H1 (cell line): ENCODE data around the gene FCRL6. TPM values are rescaled to one million over a fixed set of nuclear protein-coding genes. Genes with fewer than 3 reads are reported as not detected.

Experiments
- CTCF ChIA-PET: fragments of 300-600 bp; sonication (Branson Sonifier 250); formaldehyde crosslinking; loops from one replicate; lab custom pipeline; 2021; ENCODE audit not compliant: partially characterized antibody; lab: Charles Lee
- POLR2A ChIA-PET: fragments of 300-600 bp; sonication (Branson Sonifier 250); formaldehyde crosslinking; loops from one replicate; lab custom pipeline; 2021; ENCODE audit warnings: inconsistent platforms; ENCODE audit not compliant: partially characterized antibody; lab: Charles Lee
- DNase-seq, 2 experiments: peaks; one replicate each; pipeline versions ENCODE4 v3.0.0 to v3.0.0-alpha.2; 2010 to 2022; ENCODE audit warnings: low spot score in 2 of 2, low read depth in 1 of 2, mixed read lengths in 1 of 2
- FAIRE-seq: peaks from 2 replicates; lab custom pipeline; 2011; peaks lifted over from hg19 to GRCh38; lab: Jason Lieb, UNC
- H2AFZ ChIP-seq: 2 replicates; pipeline ENCODE4 v1.8.1; 2012; ENCODE audit warnings: low read length, inconsistent platforms
- H2AK5ac ChIP-seq: 2 replicates; pipeline ENCODE4 v1.6.1; 2013; ENCODE audit warnings: low read depth, low read length
- H2BK120ac ChIP-seq: replicated peaks from 2 replicates; pipeline ENCODE3; 2013; ENCODE audit warnings: low read depth, low read length, inconsistent platforms
- H2BK12ac ChIP-seq: 2 replicates; pipeline ENCODE4 v1.6.1; 2013; ENCODE audit warnings: low read depth, low read length
- H2BK15ac ChIP-seq: 2 replicates; pipeline ENCODE4 v1.6.1; 2013; ENCODE audit warnings: low read length
- H2BK20ac ChIP-seq: 2 replicates; pipeline ENCODE4 v1.6.1; 2013; ENCODE audit warnings: low read length
- H2BK5ac ChIP-seq: 2 replicates; pipeline ENCODE4 v1.6.1; 2013; ENCODE audit warnings: low read depth, low read length
- H3K14ac ChIP-seq: 2 replicates; pipeline ENCODE4 v1.6.1; 2013; ENCODE audit warnings: inconsistent platforms; ENCODE audit not compliant: insufficient read length
- H3K18ac ChIP-seq: 2 replicates; pipeline ENCODE4 v1.6.1; 2013; ENCODE audit warnings: low read length; ENCODE audit errors: extremely low read depth
- H3K23ac ChIP-seq: 2 replicates; pipeline ENCODE4 v1.6.1; 2013; ENCODE audit warnings: inconsistent platforms; ENCODE audit not compliant: insufficient read length
- H3K23me2 ChIP-seq: 2 replicates; pipeline ENCODE4 v1.6.1; 2013; ENCODE audit warnings: low read depth, low read length
- H3K27ac ChIP-seq: 2 replicates; pipeline ENCODE4 v1.6.1; 2011; ENCODE audit warnings: low read depth, low read length, inconsistent platforms
- H3K27me3 ChIP-seq, 4 experiments: replicated peaks in 1 of 4; 1 replicate in 1 of 4; 2 replicates in 3 of 4; pipeline versions ENCODE4 v1.6.1 to v1.8.1; 2011 to 2013; ENCODE audit warnings: low read length in 3 of 4, mild to moderate bottlenecking in 3 of 4, inconsistent platforms in 2 of 4, mixed read lengths in 2 of 4, moderate library complexity in 1 of 4; ENCODE audit not compliant: control insufficient read depth in 3 of 4, insufficient read depth in 3 of 4; ENCODE audit errors: extremely low read depth in 1 of 4
- H3K36me3 ChIP-seq, 4 experiments: 2 replicates each; pipeline versions ENCODE4 v1.6.1 to v1.8.1; 2011 to 2013; ENCODE audit warnings: mild to moderate bottlenecking in 4 of 4, low read length in 3 of 4, moderate library complexity in 2 of 4, control low read depth in 1 of 4, inconsistent platforms in 1 of 4; ENCODE audit not compliant: insufficient read depth in 4 of 4, control insufficient read depth in 2 of 4
- H3K4ac ChIP-seq: replicated peaks from 2 replicates; pipeline ENCODE3; 2013; ENCODE audit warnings: low read length, low read depth, mixed read lengths, inconsistent platforms; ENCODE audit not compliant: insufficient read length
- H3K4me1 ChIP-seq, 4 experiments: replicated peaks in 1 of 4; 1 replicate in 1 of 4; 2 replicates in 3 of 4; pipeline versions ENCODE4 v1.6.1 to v1.8.1; 2011 to 2013; ENCODE audit warnings: low read length in 3 of 4, inconsistent platforms in 2 of 4, mixed read lengths in 1 of 4; ENCODE audit not compliant: insufficient read depth in 4 of 4, control insufficient read depth in 3 of 4
- H3K4me2 ChIP-seq, 2 experiments: 2 replicates each; pipeline versions ENCODE4 v1.6.1 to v1.8.1; 2011 to 2013; ENCODE audit warnings: low read depth in 2 of 2, low read length in 2 of 2, control low read depth in 1 of 2, inconsistent platforms in 1 of 2, mild to moderate bottlenecking in 1 of 2; ENCODE audit not compliant: insufficient read depth in 1 of 2
- H3K4me3 ChIP-seq, 4 experiments: fragments of 200-600, 300-600 bp in 1 of 4; sonication (generic), shearing (Covaris generic), sonication (Bioruptor Twin) in 1 of 4; 2 replicates each; pipeline versions ENCODE4 v1.5.1 to v1.8.1; 2011 to 2016; ENCODE audit warnings: low read length in 4 of 4, low read depth in 3 of 4, control low read depth in 2 of 4, inconsistent platforms in 2 of 4, mild to moderate bottlenecking in 2 of 4, mixed read lengths in 1 of 4, moderate library complexity in 1 of 4; ENCODE audit not compliant: insufficient read depth in 2 of 4; ENCODE audit errors: extremely low read depth in 1 of 4
- H3K56ac ChIP-seq: replicated peaks from 2 replicates; pipeline ENCODE3; 2013; ENCODE audit warnings: low read depth, mild to moderate bottlenecking, mixed read lengths, low read length, inconsistent platforms; ENCODE audit not compliant: insufficient read length
- H3K79me1 ChIP-seq: 2 replicates; pipeline ENCODE4 v1.6.1; 2013; ENCODE audit warnings: low read depth, low read length, control low read depth
- H3K79me2 ChIP-seq, 2 experiments: 2 replicates each; pipeline versions ENCODE4 v1.6.1 to v1.8.1; 2012 to 2013; ENCODE audit warnings: low read length in 2 of 2, mild to moderate bottlenecking in 2 of 2, inconsistent platforms in 1 of 2; ENCODE audit not compliant: insufficient read depth in 2 of 2, control insufficient read depth in 1 of 2
- H3K9ac ChIP-seq, 4 experiments: replicated peaks in 1 of 4; 1 replicate in 1 of 4; 2 replicates in 3 of 4; pipeline versions ENCODE4 v1.6.1 to v1.8.1; 2011 to 2013; ENCODE audit warnings: low read depth in 3 of 4, low read length in 3 of 4, control low read depth in 2 of 4, mild to moderate bottlenecking in 2 of 4, moderate library complexity in 2 of 4, inconsistent platforms in 1 of 4; ENCODE audit errors: extremely low read depth in 1 of 4
- H3K9me3 ChIP-seq, 2 experiments: 2 replicates each; pipeline versions ENCODE4 v1.6.1 to v1.8.1; 2012 to 2013; ENCODE audit warnings: mild to moderate bottlenecking in 2 of 2, moderate library complexity in 2 of 2, control low read depth in 1 of 2, inconsistent platforms in 1 of 2, low read depth in 1 of 2, low read length in 1 of 2, mixed read lengths in 1 of 2; ENCODE audit not compliant: insufficient read depth in 2 of 2
- H4K20me1 ChIP-seq, 2 experiments: replicated peaks in 1 of 2; 2 replicates each; pipeline versions ENCODE3 to v1.8.1; 2011 to 2013; ENCODE audit warnings: inconsistent platforms in 2 of 2, low read length in 2 of 2, mild to moderate bottlenecking in 1 of 2; ENCODE audit not compliant: insufficient read depth in 2 of 2, control insufficient read depth in 1 of 2
- H4K5ac ChIP-seq: 2 replicates; pipeline ENCODE4 v1.6.1; 2013; ENCODE audit warnings: low read length, low read depth, mixed read lengths, inconsistent platforms; ENCODE audit not compliant: insufficient read length
- H4K8ac ChIP-seq: 2 replicates; pipeline ENCODE4 v1.8.0; 2013; ENCODE audit warnings: mild to moderate bottlenecking, moderate library complexity, low read length, inconsistent platforms; ENCODE audit not compliant: insufficient read depth; ENCODE audit errors: extremely low read depth
- H4K91ac ChIP-seq: replicated peaks from 2 replicates; pipeline ENCODE3; 2013; ENCODE audit warnings: low read length, mixed read lengths, inconsistent platforms; ENCODE audit not compliant: insufficient read length
- CBX8 ChIP-seq: fragments of 300-800, 300-1000 bp; sonication (generic); IDR thresholded peaks from 2 replicates; pipeline ENCODE4 v1.7.1; 2016; ENCODE audit warnings: low read depth, low read length, borderline replicate concordance
- CREB1 ChIP-seq: IDR thresholded peaks from 2 replicates; pipeline ENCODE4 v1.6.1; 2012; ENCODE audit warnings: inconsistent platforms
- CTBP2 ChIP-seq: IDR thresholded peaks from 2 replicates; pipeline ENCODE4 v1.7.0; 2011; ENCODE audit warnings: borderline replicate concordance, mild to moderate bottlenecking, moderate library complexity, mixed read lengths, low read length; ENCODE audit not compliant: insufficient read depth, insufficient read length
- KDM1A ChIP-seq: fragments of 200-600, 300-600 bp; sonication (generic); IDR thresholded peaks from 2 replicates; pipeline ENCODE4 v1.7.1; 2016; ENCODE audit warnings: mild to moderate bottlenecking, low read length, borderline replicate concordance
- POLR2A ChIP-seq, 2 experiments: IDR thresholded peaks; 1 replicate in 1 of 2; 2 replicates in 1 of 2; pipeline ENCODE4 v1.6.1; 2011; ENCODE audit warnings: low read depth in 2 of 2, low read length in 2 of 2, mild to moderate bottlenecking in 2 of 2; ENCODE audit errors: control extremely low read depth in 1 of 2
- RFX5 ChIP-seq: IDR thresholded peaks from 2 replicates; pipeline ENCODE4 v1.6.1; 2011; ENCODE audit warnings: low read depth, low read length, improper control_type of control experiment, borderline replicate concordance
- SIX5 ChIP-seq: IDR thresholded peaks from 2 replicates; pipeline ENCODE4 v1.6.1; 2011; ENCODE audit warnings: mild to moderate bottlenecking, low read depth, low read length
- SP1 ChIP-seq: IDR thresholded peaks from 2 replicates; pipeline ENCODE4 v1.6.1; 2011; ENCODE audit warnings: low read depth, low read length
- SUZ12 ChIP-seq: fragments of 200-600 bp; sonication (generic); IDR thresholded peaks from 2 replicates; pipeline ENCODE4 v1.6.1; 2012; ENCODE audit warnings: mild to moderate bottlenecking, inconsistent platforms, low read length, moderate library complexity, mixed read lengths
- TBP ChIP-seq: IDR thresholded peaks from 2 replicates; pipeline ENCODE4 v1.6.1; 2011; ENCODE audit warnings: low read depth, low read length, improper control_type of control experiment
- WGBS, 2 experiments: shearing (Covaris generic) in 1 of 2; methylation state at CpG; one replicate each; pipeline versions ENCODE4 v1.1.6 to v1.1.7; 2013 to 2015; ENCODE audit warnings: low lambda C conversion rate in 2 of 2, mixed read lengths in 2 of 2, inconsistent platforms in 1 of 2, low coverage in 1 of 2, missing lambda C conversion rate in 1 of 2; ENCODE audit not compliant: insufficient replicate concordance in 2 of 2, insufficient coverage in 1 of 2, insufficient read length in 1 of 2; ENCODE audit errors: extremely low coverage in 1 of 2, missing lambda C conversion rate in 1 of 2; 5-methylcytosine and 5-hydroxymethylcytosine counted together
- polyA plus RNA-seq, 7 experiments: library from polyadenylated mRNA; depleted of rRNA in 3 of 7; stranded (reverse) in 5 of 7; unstranded in 2 of 7; fragments of >200 nt in 5 of 7; fragments of 200-250 nt in 2 of 7; gene quantifications; 1 replicate in 5 of 7; 2 replicates in 1 of 7; 4 replicates in 1 of 7; pipeline versions ENCODE4 v1.2.1 to v1.2.3, GENCODE V29; 2011 to 2013; ENCODE audit warnings: missing spikeins in 2 of 7, mixed read lengths in 2 of 7
- total RNA-seq: library from RNA; stranded (reverse); fragmentation: NEBNext Ultra II Directional; extraction: Animal tissue kit (Norgen Biotek cat#: 25700); gene quantifications from 2 replicates; pipeline ENCODE4 v1.2.1, GENCODE V29; 2021
- TF ChIP-seq, protein P1 (sequence below): IDR thresholded peaks from 2 replicates; pipeline ENCODE4 v1.6.1; 2012; ENCODE audit warnings: inconsistent platforms
- TF ChIP-seq, protein P2 (sequence below): IDR thresholded peaks from 2 replicates; pipeline ENCODE4 v1.6.1; 2011; ENCODE audit warnings: low read depth, mild to moderate bottlenecking, low read length; ENCODE audit not compliant: insufficient read depth

The FCRL6 gene
- total and polyA plus RNA-seq, 2 of the 8 experiments (the other 6 are each of a cell fraction or from before 2014, with no cell fraction given), result not detected

DNA sequence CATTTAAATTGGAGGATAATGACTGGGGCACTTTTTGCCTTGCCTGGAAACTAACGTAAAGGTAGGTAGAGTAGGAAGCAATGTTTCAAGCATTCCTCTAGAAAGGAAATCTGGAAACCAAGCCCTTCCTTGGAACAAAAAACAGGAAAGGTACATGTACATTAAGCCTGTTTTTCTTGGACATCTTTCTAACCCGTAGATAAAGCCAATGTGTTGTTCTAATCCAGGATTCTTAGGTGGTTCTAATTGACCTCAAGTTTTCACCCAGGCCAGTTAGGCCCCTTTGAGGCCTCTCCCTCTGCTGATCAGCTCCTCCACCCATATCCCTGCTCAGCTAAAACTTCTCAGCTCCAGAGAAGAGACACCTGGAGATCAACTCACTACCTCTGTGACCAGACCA lies 27.7 kb upstream of the FCRL6 start:
- no peak for FAIRE-seq
- no peaks in the 10 kb centered on the region for H3K4me1 ChIP-seq
- TF ChIP-seq CREB1 (no peak), RFX5 (no peak), CBX8 (no peak), CTBP2 (no peak), POLR2A (IDR thresholded peaks at IDR 0.05; ENCODE audit: control extremely low read depth in 1 of 2, low read depth in 2 of 2, low read length in 2 of 2) (no peak), SP1 (no peak), TBP (no peak), SUZ12 (no peak), KDM1A (no peak), SIX5 (no peak)
- TF ChIP-seq, protein P1, sequence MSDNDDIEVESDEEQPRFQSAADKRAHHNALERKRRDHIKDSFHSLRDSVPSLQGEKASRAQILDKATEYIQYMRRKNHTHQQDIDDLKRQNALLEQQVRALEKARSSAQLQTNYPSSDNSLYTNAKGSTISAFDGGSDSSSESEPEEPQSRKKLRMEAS, result no peak
- TF ChIP-seq, protein P2, sequence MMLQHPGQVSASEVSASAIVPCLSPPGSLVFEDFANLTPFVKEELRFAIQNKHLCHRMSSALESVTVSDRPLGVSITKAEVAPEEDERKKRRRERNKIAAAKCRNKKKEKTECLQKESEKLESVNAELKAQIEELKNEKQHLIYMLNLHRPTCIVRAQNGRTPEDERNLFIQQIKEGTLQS, result no peak

More for the DNA sequence above, 27.7 kb upstream of the FCRL6 start:
- H3K4me3 ChIP-seq, result no peak overlapping the region
- no peak overlapping the region for H3K23ac ChIP-seq
- no peaks in the 10 kb centered on the region for H3K23me2 ChIP-seq
- H4K5ac ChIP-seq, result no peak overlapping the region
- H3K4me2 ChIP-seq, result no peak overlapping the region
- DNase-seq, result no peak
- H2BK15ac ChIP-seq, result no peak overlapping the region
- no peak overlapping the region for H4K8ac ChIP-seq
- no peaks in the 10 kb centered on the region; a peak in 1 of 7 replicates for H3K27me3 ChIP-seq
- H2BK20ac ChIP-seq, result no peak overlapping the region
- H3K27ac ChIP-seq, result no peak overlapping the region
- H2BK12ac ChIP-seq, result no peak overlapping the region
- CTCF ChIA-PET, result no interaction called here
- no peak overlapping the region for H3K9ac ChIP-seq
- 80% methylated on average over 2 of the region's 2 CpGs; no CpG with 5 or more reads in 1 of the 2 experiments for WGBS, 2 experiments
- H4K20me1 ChIP-seq, result no peaks in the 10 kb centered on the region
- no peaks in the 10 kb centered on the region for H3K9me3 ChIP-seq
- no peaks in the 10 kb centered on the region for H3K79me2 ChIP-seq
- no peaks in the 10 kb centered on the region for H3K79me1 ChIP-seq
- H4K91ac ChIP-seq, result no peak overlapping the region
- H3K56ac ChIP-seq, result no peak overlapping the region
- POLR2A ChIA-PET, result no interaction called here
- H2AFZ ChIP-seq, result no peak overlapping the region
- no peaks in the 10 kb centered on the region for H3K36me3 ChIP-seq
- H2AK5ac ChIP-seq, result no peak overlapping the region
- H2BK5ac ChIP-seq, result no peak overlapping the region
- H3K4ac ChIP-seq, result no peak overlapping the region
- H3K18ac ChIP-seq, result no peak overlapping the region
- no peak overlapping the region for H3K14ac ChIP-seq
- no peak overlapping the region for H2BK120ac ChIP-seq
